Mononuclear cell (primary cell): Measurements from ENCODE around the gene MYH7B. TPM values are rescaled to one million over a fixed set of nuclear protein-coding genes. Genes with fewer than 3 reads are reported as not detected.

Source experiments
- H3K27me3 ChIP-seq: 2 replicates; pipeline ENCODE4 v1.6.0; 2011; ENCODE audit warnings: low read length, control low read depth; ENCODE audit not compliant: insufficient read depth
- H3K4me1 ChIP-seq: 2 replicates; pipeline ENCODE4 v1.5.1; 2011; ENCODE audit warnings: mild to moderate bottlenecking, low read length, control low read depth; ENCODE audit not compliant: insufficient read depth
- H3K4me3 ChIP-seq: 2 replicates; pipeline ENCODE4 v1.5.1; 2011; ENCODE audit warnings: mild to moderate bottlenecking, low read length, moderate library complexity
- H3K9me3 ChIP-seq: 2 replicates; pipeline ENCODE4 v1.5.1; 2011; ENCODE audit warnings: low read depth, mild to moderate bottlenecking, control low read depth, low read length
- total RNA-seq: library from RNA; depleted of rRNA; stranded (reverse); fragments of >200 nt; gene quantifications from one replicate; pipeline ENCODE4 v1.2.3, GENCODE V29; 2012

Gene MYH7B
- total RNA-seq, 1 donor, result under 0.01 TPM

DNA sequence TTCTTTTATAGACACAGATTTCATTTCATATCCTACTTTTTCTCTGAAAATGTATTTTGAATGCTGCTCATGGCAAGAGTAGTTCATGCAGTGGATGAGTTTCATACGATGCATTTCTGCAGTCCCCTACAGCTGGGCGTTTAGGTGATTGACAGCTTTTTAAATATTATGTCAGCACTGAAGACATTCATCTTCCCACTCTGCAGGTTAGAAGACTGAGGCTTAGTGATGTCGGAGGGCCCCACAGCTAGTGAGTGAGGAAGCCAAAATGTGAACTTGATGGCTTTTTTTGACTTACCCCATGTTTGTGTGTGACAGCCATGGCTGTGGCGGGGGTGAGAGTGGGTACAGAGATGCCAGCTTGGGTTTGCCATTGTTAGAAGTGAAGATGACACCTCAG, 33.5 kb downstream of the MYH7B start:
- no peaks in the 10 kb centered on the region for H3K27me3 ChIP-seq

DNA sequence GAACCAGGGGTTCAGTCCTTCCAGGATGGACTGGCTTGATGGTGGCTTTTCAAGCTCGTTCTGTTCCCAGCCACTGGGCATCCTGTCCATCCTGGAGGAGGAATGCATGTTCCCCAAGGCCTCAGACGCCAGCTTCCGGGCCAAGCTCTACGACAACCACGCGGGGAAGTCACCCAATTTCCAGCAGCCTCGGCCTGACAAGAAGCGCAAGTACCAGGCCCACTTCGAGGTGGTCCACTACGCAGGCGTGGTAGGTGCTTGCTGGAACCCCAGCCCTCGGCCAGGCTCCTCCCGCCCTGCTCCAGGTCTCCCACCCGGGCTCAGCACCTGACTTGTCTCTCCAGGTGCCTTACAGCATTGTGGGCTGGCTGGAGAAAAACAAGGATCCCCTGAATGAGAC, 34.0 kb downstream of the MYH7B start:
- no peaks in the 10 kb centered on the region for H3K4me1 ChIP-seq
- H3K27me3 ChIP-seq, result no peaks in the 10 kb centered on the region
- H3K9me3 ChIP-seq, result no peaks in the 10 kb centered on the region

More for the DNA sequence above, 33.5 kb downstream of the MYH7B start:
- H3K9me3 ChIP-seq, result no peaks in the 10 kb centered on the region
- no peaks in the 10 kb centered on the region for H3K4me1 ChIP-seq
- H3K4me3 ChIP-seq, result no peak overlapping the region

GRCh38 chr20:34990231-34990630, 34.6 kb downstream of the MYH7B start:
- Histone ChIP-seq H3K4me1 (no peaks in the 10 kb centered on the region), H3K27me3 (no peaks in the 10 kb centered on the region), H3K4me3 (no peak overlapping the region), H3K9me3 (no peaks in the 10 kb centered on the region)

More for the DNA sequence above, 34.0 kb downstream of the MYH7B start:
- H3K4me3 ChIP-seq, result no peak overlapping the region

DNA sequence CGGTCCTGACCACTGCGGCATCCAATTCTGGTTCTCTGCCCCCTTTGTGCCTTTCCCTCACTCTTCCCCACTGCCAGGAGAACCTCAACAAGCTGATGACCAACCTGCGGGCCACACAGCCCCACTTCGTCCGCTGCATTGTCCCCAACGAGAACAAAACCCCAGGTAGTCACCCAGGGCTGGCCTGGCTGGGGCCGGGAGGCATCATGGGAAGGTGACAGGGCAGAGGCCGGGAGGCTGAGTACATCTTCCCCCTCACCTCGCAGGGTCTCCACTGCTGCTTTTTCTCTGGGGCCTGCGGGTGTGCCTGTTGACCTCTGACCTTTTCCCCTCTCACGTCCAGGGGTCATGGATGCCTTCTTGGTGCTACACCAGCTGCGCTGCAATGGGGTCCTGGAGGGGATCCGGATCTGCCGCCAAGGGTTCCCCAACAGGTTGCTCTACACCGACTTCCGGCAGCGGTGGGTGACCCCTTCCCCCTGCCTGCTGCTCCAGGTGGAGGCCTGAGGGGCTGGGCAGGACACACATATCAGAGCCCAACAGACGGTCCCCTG, 35.1 kb downstream of the MYH7B start:
- no peaks in the 10 kb centered on the region for H3K27me3 ChIP-seq
- H3K4me1 ChIP-seq, result no peaks in the 10 kb centered on the region
- H3K9me3 ChIP-seq, result no peaks in the 10 kb centered on the region
- H3K4me3 ChIP-seq, result no peak overlapping the region

GRCh38 chr20:34992751-34993417, 37.2 kb downstream of the MYH7B start:
- no peak overlapping the region for H3K4me3 ChIP-seq
- no peaks in the 10 kb centered on the region for H3K9me3 ChIP-seq
- H3K4me1 ChIP-seq, result no peaks in the 10 kb centered on the region
- H3K27me3 ChIP-seq, result no peaks in the 10 kb centered on the region

- Histone ChIP-seq H3K4me1 (no peaks in the 10 kb centered on the region), H3K4me3 (no peak overlapping the region), H3K27me3 (no peaks in the 10 kb centered on the region), H3K9me3 (no peaks in the 10 kb centered on the region)
Observed at GRCh38 chr20:34993941-34994508, 38.4 kb downstream of the MYH7B start.

DNA sequence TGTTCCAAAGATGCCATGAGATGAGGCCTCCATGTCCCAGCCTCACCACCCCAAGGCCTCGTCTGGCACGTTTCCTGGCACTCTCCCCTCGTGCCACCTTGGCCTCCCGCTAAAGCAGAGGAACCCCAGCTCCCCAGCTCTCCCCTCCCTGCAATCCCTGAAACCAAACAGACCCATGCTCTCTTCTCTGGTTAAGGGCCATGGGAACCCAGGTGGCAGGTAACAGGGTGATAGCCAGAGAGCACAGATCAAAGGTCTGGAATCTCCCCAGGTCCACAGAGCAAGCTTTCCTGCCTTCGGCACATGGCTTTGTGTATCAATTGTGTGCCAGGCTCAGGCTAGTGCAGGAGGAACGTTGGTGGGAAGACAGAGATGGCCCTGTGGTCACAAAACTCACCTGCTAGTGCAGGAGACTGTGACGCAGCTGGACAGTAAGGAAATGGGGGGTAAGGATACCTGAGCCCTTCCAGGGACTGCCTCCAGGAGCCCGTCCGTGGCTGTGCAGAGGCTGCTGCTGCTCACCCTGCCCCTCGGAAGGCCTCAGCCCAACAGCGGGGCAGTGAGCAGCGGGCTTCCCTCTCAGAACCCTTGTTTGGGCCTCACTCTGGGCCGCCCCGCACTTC, 39.0 kb downstream of the MYH7B start:
- Histone ChIP-seq H3K9me3 (no peaks in the 10 kb centered on the region), H3K4me1 (no peaks in the 10 kb centered on the region), H3K4me3 (no peak overlapping the region), H3K27me3 (no peaks in the 10 kb centered on the region)

DNA sequence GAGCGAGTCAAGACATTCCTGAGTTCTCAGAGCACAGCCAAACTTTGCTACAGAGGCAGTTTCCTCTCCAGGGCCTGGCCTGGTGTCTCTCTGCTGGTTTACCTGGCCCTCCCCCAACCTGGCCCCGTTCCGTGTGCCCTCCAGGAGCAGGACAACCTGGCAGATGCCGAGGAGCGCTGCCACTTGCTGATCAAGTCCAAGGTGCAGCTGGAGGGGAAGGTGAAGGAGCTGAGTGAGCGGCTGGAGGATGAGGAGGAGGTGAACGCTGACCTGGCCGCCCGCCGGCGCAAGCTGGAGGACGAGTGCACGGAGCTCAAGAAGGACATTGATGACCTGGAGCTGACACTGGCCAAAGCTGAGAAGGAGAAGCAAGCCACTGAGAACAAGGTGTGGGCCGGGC, 39.5 kb downstream of the MYH7B start:
- Histone ChIP-seq H3K4me3 (no peak overlapping the region), H3K4me1 (no peaks in the 10 kb centered on the region), H3K27me3 (no peaks in the 10 kb centered on the region), H3K9me3 (no peaks in the 10 kb centered on the region)

DNA sequence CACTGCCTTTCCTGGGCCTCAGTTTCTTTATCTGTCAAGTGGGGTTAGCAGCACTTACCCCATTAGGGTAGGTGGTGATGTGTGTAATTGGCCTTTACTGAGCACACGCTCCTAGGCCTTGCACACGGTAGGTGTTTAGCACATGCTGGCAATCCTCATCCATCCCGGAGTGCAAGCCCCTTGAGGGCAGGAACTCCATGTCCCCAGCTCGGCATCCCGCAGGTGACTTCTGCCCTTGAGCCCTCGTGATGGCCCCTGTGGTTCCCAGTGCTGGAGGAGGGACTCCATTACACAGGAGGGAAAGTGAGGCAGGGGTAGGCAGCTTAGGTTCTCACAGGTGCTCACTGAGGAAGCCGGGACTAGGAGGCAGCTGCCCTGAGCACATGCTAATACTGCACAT, 40.0 kb downstream of the MYH7B start:
- no peaks in the 10 kb centered on the region for H3K4me1 ChIP-seq
- no peaks in the 10 kb centered on the region for H3K27me3 ChIP-seq
- no peak overlapping the region for H3K4me3 ChIP-seq
- no peaks in the 10 kb centered on the region for H3K9me3 ChIP-seq

- H3K9me3 ChIP-seq, result no peaks in the 10 kb centered on the region
- H3K4me3 ChIP-seq, result no peak overlapping the region
- H3K4me1 ChIP-seq, result no peaks in the 10 kb centered on the region
- no peaks in the 10 kb centered on the region for H3K27me3 ChIP-seq
Observed at GRCh38 chr20:34996243-34997028, 40.8 kb downstream of the MYH7B start.

DNA sequence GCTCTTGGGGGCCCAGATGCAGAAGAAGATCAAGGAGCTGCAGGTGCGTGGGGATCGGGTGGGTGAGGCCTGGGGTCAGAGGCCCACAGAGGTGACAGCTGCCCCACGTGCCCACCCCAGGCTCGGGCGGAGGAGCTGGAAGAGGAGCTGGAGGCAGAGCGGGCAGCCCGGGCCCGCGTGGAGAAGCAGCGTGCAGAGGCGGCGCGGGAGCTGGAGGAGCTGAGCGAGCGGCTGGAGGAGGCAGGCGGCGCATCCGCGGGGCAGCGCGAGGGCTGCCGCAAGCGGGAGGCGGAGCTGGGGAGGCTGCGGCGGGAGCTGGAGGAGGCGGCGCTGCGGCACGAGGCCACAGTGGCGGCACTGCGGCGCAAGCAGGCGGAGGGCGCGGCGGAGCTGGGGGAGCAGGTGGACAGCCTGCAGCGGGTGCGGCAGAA, 41.5 kb downstream of the MYH7B start:
- Histone ChIP-seq H3K4me1 (no peaks in the 10 kb centered on the region), H3K9me3 (no peaks in the 10 kb centered on the region), H3K4me3 (no peak overlapping the region), H3K27me3 (no peaks in the 10 kb centered on the region)

GRCh38 chr20:34997774-34998173, 42.1 kb downstream of the MYH7B start:
- Histone ChIP-seq H3K27me3 (no peaks in the 10 kb centered on the region), H3K4me3 (no peak overlapping the region), H3K9me3 (no peaks in the 10 kb centered on the region), H3K4me1 (no peaks in the 10 kb centered on the region)

- H3K4me1 ChIP-seq, result no peaks in the 10 kb centered on the region
- no peak overlapping the region for H3K4me3 ChIP-seq
- H3K27me3 ChIP-seq, result no peaks in the 10 kb centered on the region
- H3K9me3 ChIP-seq, result no peaks in the 10 kb centered on the region
Observed at GRCh38 chr20:34998331-34998950, 42.8 kb downstream of the MYH7B start.

DNA sequence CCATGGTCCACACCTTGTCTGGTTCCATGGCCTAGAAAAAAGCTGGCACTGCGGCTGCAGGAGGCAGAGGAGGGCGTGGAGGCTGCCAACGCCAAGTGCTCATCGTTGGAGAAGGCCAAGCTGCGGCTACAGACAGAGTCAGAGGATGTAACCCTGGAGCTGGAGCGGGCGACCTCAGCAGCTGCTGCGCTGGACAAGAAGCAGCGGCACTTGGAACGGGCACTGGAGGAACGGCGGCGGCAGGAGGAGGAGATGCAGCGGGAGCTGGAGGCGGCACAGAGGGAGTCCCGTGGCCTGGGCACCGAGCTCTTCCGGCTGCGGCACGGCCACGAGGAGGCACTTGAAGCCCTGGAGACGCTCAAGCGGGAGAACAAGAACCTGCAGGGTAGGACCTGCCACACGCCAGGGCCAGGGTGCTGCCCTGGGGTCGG, 43.4 kb downstream of the MYH7B start:
- Histone ChIP-seq H3K4me3 (no peak overlapping the region), H3K27me3 (no peaks in the 10 kb centered on the region), H3K9me3 (no peaks in the 10 kb centered on the region), H3K4me1 (no peaks in the 10 kb centered on the region)
